GM21737 (cell line): ENCODE data around the gene TOP3A.
A peak's percentile ranks its signal among the peaks of the same experiment; 100 is the strongest.

Source experiments
- ATAC-seq: cut with Tn5 transposase; IDR thresholded peaks from one replicate; pipeline ENCODE4 v1.9.1; 2021; ENCODE audit warnings: mild to moderate bottlenecking, moderate library complexity; ENCODE audit not compliant: unreplicated experiment

The TOP3A gene

GRCh38 chr17:18235743-18236256, 79.0 kb downstream of the TOP3A start:
- no peak for ATAC-seq

- ATAC-seq: no peak
Measured at GRCh38 chr17:18234853-18235380, 79.9 kb downstream of the TOP3A start.

GRCh38 chr17:18233803-18234518, 80.8 kb downstream of the TOP3A start:
- ATAC-seq: no peak

GRCh38 chr17:18231164-18231563, 83.6 kb downstream of the TOP3A start:
- no peak for ATAC-seq

- no peak for ATAC-seq
Measured at GRCh38 chr17:18230288-18231141, 84.3 kb downstream of the TOP3A start.

- ATAC-seq: no peak
Measured at GRCh38 chr17:18229771-18230170, 85.0 kb downstream of the TOP3A start.

- ATAC-seq: no peak
Measured at GRCh38 chr17:18229254-18229653, 85.5 kb downstream of the TOP3A start.

- ATAC-seq: no peak
Measured at GRCh38 chr17:18228176-18228682, 86.6 kb downstream of the TOP3A start.

GRCh38 chr17:18227635-18228034, 87.2 kb downstream of the TOP3A start:
- no peak for ATAC-seq

GRCh38 chr17:18226284-18226945, 88.4 kb downstream of the TOP3A start:
- ATAC-seq: no peak

GRCh38 chr17:18225642-18226283, 89.0 kb downstream of the TOP3A start:
- peak; percentile 9 for ATAC-seq

- peak; percentile 87 for ATAC-seq
Measured at GRCh38 chr17:18225121-18225641, 89.6 kb downstream of the TOP3A start, which contains the start of gene LLGL1. LLGL1 (plus strand) TSS chr17:18225635; CDS start chr17:18225683, 48 bp downstream.

GRCh38 chr17:18224387-18225120, 90.2 kb downstream of the TOP3A start:
- no peak for ATAC-seq

- ATAC-seq: no peak
Measured at GRCh38 chr17:18224053-18224386, 90.8 kb downstream of the TOP3A start.
